NCI-H2227 (cell line): ENCODE data around the gene SPINK4.

ENCODE experiments used
- DNase-seq: peaks from one replicate; lab custom pipeline; 2025; ENCODE audit not compliant: unreplicated experiment; lab: John Stamatoyannopoulos, UW

The SPINK4 gene

DNA sequence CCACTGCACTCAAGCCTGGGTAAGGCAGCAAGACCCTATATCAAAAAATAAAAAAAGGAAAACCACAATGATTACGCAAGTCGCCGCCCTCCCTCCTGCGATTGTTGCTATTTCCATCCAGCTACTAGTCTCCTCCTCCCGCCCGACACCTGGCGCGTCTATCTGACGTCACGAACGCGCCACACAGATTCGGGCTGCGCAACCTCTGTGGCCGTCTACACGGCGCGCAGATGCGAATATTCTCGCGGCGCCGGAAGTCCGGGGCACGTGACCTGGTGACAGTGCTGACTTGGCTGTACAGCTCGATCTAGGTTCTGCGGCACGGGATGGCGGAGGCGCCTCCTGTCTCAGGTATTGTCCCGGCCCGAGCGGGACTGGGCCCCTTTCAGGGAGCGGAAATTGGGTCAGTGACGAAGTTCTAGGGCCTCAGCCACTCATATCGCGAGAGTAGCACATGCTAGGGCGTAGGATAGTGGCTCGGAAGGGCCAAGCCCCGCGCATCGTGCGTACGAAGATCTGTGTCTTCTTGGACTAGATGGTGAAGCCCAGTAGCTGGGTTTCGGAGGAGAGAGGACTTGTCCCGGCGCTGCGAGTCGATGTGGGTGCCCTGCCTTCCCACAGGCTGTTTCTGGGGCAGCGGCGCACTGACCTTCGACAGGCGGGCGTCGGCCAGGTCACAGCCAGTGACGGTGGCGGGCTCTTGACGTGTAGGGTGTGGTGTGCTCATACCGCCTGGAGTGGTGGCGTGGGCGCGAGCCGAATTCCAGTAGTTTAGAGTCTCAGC is 50.5 kb downstream of the SPINK4 start, which contains the start of gene NFX1:
TSS of gene NFX1 (plus strand) at position 270 of the 784 bp plus-strand sequence. CDS start at position 327, 57 bp downstream.
- peak; percentile 97 for DNase-seq

DNA sequence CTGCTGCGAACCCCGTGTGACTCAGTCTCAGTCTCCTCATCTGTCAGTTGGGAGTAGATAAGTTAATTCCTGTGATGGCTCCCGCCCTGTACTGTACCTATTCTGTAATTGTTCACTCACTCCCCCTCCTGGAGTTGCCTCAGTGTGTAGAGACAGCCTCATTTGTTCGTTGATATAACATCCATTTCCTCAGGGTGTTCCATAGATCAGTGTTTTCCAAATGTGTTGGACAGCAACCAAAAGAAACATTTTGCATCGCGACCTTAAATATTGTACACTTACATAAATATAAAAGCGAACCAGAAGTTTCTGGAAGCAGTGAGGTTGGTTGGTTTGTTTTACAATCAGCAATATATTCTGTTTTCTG is 51.0 kb downstream of the SPINK4 start:
- DNase-seq = no peak

DNA sequence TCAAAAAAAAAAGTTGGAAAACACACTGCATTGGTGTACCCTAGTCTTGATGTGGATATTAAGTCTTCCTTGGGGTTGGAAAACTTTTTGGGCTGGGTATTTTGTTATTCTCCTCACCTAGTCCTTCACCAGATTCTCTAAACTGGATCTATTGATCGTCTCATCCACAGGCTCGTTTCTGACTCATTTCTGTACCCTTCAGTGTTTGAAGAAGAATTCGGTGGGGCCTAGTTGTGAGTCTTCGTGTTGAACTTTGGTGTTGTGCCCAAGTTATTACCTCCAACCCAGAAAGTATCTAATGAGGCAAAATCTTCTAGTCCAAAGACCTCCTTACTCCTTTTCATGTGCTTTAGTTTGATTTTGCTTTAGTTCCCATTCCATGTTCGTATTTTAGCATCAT is 51.9 kb downstream of the SPINK4 start:
- DNase-seq = no peak

DNA sequence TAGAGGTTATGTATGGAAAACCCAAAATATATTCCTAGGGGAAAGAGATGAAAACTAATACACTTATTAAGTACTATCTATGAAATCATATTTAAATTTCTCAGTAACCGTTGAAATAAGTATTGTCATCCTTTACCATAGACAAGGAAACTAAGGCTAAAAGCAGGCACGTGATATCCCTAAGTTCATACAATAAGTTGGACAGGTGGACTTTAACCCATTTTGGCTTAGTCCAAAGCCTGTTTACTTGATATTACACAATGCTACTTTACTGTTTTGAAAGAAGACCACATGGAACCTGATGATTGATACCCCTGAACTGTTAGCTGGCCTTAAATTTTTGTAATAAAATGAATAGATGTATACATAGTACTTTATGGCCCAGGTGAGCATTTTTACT is 53.8 kb downstream of the SPINK4 start:
- no peak for DNase-seq

DNA sequence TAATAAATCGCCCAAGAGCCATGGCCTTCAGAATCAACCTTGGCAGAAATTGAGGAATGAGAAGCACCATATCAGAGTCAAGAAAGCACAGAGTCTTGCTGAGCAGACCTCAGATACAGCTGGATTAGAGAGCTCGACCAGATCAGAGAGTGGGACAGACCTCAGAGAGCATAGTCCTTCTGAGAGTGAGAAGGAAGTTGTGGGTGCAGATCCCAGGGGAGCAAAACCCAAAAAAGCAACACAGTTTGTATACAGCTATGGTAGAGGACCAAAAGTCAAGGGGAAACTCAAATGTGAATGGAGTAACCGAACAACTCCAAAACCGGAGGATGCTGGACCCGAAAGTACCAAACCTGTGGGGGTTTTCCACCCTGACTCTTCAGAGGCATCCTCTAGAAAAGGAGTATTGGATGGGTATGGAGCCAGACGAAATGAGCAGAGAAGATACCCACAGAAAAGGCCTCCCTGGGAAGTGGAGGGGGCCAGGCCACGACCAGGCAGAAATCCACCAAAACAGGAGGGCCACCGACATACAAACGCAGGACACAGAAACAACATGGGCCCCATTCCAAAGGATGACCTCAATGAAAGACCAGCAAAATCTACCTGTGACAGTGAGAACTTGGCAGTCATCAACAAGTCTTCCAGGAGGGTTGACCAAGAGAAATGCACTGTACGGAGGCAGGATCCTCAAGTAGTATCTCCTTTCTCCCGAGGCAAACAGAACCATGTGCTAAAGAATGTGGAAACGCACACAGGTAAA is 54.9 kb downstream of the SPINK4 start:
- DNase-seq = no peak

DNA sequence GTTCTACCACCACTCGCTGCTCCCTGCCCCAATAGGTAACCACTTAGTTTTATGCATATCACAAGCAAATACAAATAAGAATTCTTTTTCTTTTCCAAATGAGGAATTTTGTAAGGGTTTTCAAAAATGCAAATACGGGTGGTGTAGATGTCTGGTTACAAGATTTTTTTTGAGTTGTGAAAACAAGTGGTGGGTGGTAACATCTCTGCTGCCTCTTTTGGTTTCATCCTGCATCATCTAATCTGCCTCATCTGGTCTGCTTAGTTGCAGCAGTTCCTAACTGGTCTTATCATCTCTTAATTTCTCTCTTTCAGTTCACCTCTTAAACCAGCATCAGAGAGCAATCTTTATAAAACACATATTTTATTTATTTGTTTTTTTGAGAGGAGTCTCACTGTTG is 55.6 kb downstream of the SPINK4 start:
- no peak for DNase-seq

DNA sequence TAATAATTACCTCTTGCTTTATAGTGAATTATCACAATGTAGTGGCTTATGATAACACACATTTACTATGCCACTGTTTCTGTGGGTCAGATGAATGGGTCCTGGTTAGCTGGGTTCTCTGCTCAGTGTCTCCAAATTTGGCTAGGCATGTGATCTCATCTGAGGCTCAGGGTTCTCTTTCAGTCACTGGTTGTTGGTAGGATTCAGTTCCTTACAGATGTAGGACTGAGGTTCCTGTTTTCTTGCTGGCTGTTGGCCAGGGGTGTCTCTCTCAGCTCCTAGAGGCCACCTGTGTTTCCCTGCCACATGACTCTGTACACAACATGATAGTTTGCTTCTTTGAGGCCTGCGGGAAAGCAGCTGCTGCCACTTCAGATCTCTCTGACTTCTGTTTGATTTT is 57.5 kb downstream of the SPINK4 start:
- no peak for DNase-seq
